PFSK-1 (cell line): Measurements from ENCODE around the gene SPATA12.

ENCODE experiments used
- REST ChIP-seq, 2 experiments: IDR thresholded peaks; 2 replicates each; pipeline versions ENCODE4 v1.6.1 to v1.8.0; 2011 to 2012; ENCODE audit warnings: low read depth in 2 of 2, low read length in 2 of 2, control low read depth in 1 of 2, inconsistent platforms in 1 of 2, mild to moderate bottlenecking in 1 of 2, moderate library complexity in 1 of 2; ENCODE audit not compliant: insufficient read depth in 1 of 2
- SIN3A ChIP-seq: IDR thresholded peaks from 2 replicates; pipeline ENCODE4 v1.6.1; 2012; ENCODE audit warnings: mild to moderate bottlenecking, low read length, moderate library complexity, borderline replicate concordance; ENCODE audit not compliant: insufficient read depth

- TF ChIP-seq REST (IDR thresholded peaks at IDR 0.05; ENCODE audit: insufficient read depth in 1 of 2, low read depth in 2 of 2, low read length in 2 of 2) (no peak), SIN3A (no peak)
These were observed 50.3 kb downstream of the SPATA12 start for GRCh38 chr3:57110798-57111197.
